ENCODE measurements around the gene RWDD2A. TPM values are rescaled to one million over a fixed set of nuclear protein-coding genes. Genes with fewer than 3 reads are reported as not detected.

Gene RWDD2A
- total and polyA plus RNA-seq, 2 of the 4 experiments (the other 2 are of a cell fraction) = 3.9 to 4.1 TPM

DNA sequence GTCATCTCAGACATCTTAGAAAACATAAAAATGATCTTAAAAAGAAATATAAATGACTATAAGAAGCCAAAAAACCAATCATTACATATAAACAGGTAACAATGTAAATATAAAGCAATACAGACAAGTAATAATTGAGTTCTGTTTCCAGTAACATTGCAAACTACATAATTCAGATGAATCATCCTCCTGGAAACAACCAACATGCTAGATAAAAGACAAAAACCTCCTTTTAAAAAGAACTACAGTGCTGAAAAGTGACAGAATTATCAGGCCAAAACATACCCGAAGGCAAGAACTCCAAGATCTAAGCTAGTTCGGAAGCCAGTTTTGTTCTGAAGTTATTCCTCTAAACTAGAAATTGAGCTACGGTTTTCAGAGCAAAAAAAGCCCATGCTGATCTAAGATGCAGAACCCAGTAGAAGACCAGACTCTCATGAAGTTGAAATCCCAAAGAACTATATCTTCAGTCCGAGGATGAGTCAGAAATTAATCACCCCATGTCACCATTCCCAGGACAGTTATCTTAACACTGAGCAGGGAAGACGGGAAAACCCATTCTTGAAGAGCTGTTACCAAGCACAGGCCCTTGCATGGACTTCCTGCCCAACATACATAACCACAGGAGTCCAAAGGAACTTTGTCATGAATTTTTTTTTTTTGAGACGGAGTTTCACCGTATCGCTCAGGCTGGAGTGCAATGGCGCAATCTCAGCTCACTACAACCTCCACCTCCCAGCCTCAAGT lies 9.9 kb upstream of the RWDD2A start:
- peak; percentile 97 for ATAC-seq (ENCODE audit: low read depth)
- H3K4me3 ChIP-seq (ENCODE audit: insufficient read depth, low read depth, low read length) = no peak overlapping the region
- H2BK5ac ChIP-seq (ENCODE audit: low read depth, low read length, poor library complexity, severe bottlenecking) = peak overlapping the region; percentile 58
- no CpG with 5 or more reads among the region's 9 CpGs for WGBS, 2 experiments (ENCODE audit: extremely low coverage in 2 of 2, insufficient read length in 1 of 2)
- H2BK120ac ChIP-seq (ENCODE audit: low read depth, low read length) = no peak overlapping the region
- no TSS peak for BruUV-seq (replicated peaks)
- no peak overlapping the region for H2BK20ac ChIP-seq (ENCODE audit: low read depth, low read length)
- H3K23ac ChIP-seq (ENCODE audit: low read depth, low read length) = no peak overlapping the region
- H3K4ac ChIP-seq (ENCODE audit: low read depth, low read length) = no peak overlapping the region
- no peak overlapping the region for H2AFZ ChIP-seq (replicated peaks; ENCODE audit: low read length, poor library complexity)
- no peak overlapping the region for H3K9ac ChIP-seq (ENCODE audit: low read depth, low read length)
- H3K27me3 ChIP-seq (ENCODE audit: control insufficient read depth, insufficient read depth, low read length) = no peaks in the 10 kb centered on the region
- POLR2A ChIA-PET (ENCODE audit: unreplicated experiment) = interaction anchor here (0.5 kb wide), 1 partner anchor 756 kb away, joined by 3 read pairs; no protein-coding TSS in a partner anchor
- in situ Hi-C loops (cut with MboI; ENCODE audit: low sequenced_read_pairs) = no loop called here
- H4K91ac ChIP-seq (ENCODE audit: insufficient read depth, low read depth, low read length) = no peak overlapping the region
- no peak overlapping the region for H2AK5ac ChIP-seq (ENCODE audit: low read depth, low read length)
- H4K5ac ChIP-seq (ENCODE audit: low read depth, low read length) = no peak overlapping the region
- no peak overlapping the region for H3K14ac ChIP-seq (replicated peaks; ENCODE audit: low read depth, low read length)
- peaks cover 2% of the 10 kb centered on the region for H3K4me1 ChIP-seq (ENCODE audit: control insufficient read depth, insufficient read depth, low read length)
- peaks cover 36% of the 10 kb centered on the region for H3K36me3 ChIP-seq (ENCODE audit: control insufficient read depth, insufficient read depth, low read length)
- intact Hi-C loops (cut with micrococcal nuclease) = no loop called here
- no peak overlapping the region for H4K8ac ChIP-seq (ENCODE audit: low read depth in 2 of 2, low read length in 2 of 2)
- H3K4me2 ChIP-seq (ENCODE audit: low read depth, low read length) = no peak overlapping the region; the same call in 1 of the 2 replicates
- peaks cover 3% of the 10 kb centered on the region; the same call in 1 of the 2 replicates for H3K9me1 ChIP-seq (ENCODE audit: insufficient read depth, low read length)
- no peak overlapping the region for H2BK15ac ChIP-seq (ENCODE audit: low read depth, low read length)
- no peak overlapping the region for H2AK9ac ChIP-seq (replicated peaks; ENCODE audit: low read depth, low read length, poor library complexity)
- no peak overlapping the region for H3K27ac ChIP-seq (ENCODE audit: insufficient read depth, low read length)
- H3K9me3 ChIP-seq (ENCODE audit: control insufficient read depth, insufficient read depth, low read length) = no peaks in the 10 kb centered on the region
- no peak overlapping the region for H3K18ac ChIP-seq (ENCODE audit: low read depth, low read length)
- peaks cover 29 to 40% of the 10 kb centered on the region in 2 experiments for H3K79me1 ChIP-seq (ENCODE audit: low read depth in 1 of 2, low read length in 2 of 2)
- peaks cover 21% of the 10 kb centered on the region; the same call in 1 of the 2 replicates for H4K20me1 ChIP-seq (ENCODE audit: insufficient read depth, low read length)
- peak; percentile 98 for DNase-seq
- no peak overlapping the region for H3K56ac ChIP-seq (ENCODE audit: extremely low read depth, insufficient read depth, low read length)
- CTCF ChIA-PET = interaction anchor here (0.6 to 1.3 kb wide), 3 partner anchors 33 to 331 kb away, joined by 3 to 6 read pairs (median 3); no protein-coding TSS in a partner anchor
- dilution Hi-C loops (cut with HindIII; ENCODE audit: low sequenced_read_pairs, unreplicated experiment) = no loop called here
- TF ChIP-seq RCOR1 (IDR thresholded peaks at IDR 0.05; ENCODE audit: insufficient replicate concordance, low read length) = no peak
- TF ChIP-seq NFE2L2 (IDR thresholded peaks at IDR 0.05; ENCODE audit: low read depth, low read length) = no peak
- peak; percentile 94 for TF ChIP-seq CEBPB (IDR thresholded peaks at IDR 0.05; ENCODE audit: low read depth, low read length)
- no peak for TF ChIP-seq MAZ (IDR thresholded peaks at IDR 0.05; ENCODE audit: borderline replicate concordance, low read depth, low read length)
- TF ChIP-seq MAFK (IDR thresholded peaks at IDR 0.05; ENCODE audit: low read depth, low read length) = no peak
- no peak; the same call in 1 of the 2 replicates for TF ChIP-seq RAD21 (IDR thresholded peaks at IDR 0.05; ENCODE audit: low read length)
- TF ChIP-seq, protein P1, sequence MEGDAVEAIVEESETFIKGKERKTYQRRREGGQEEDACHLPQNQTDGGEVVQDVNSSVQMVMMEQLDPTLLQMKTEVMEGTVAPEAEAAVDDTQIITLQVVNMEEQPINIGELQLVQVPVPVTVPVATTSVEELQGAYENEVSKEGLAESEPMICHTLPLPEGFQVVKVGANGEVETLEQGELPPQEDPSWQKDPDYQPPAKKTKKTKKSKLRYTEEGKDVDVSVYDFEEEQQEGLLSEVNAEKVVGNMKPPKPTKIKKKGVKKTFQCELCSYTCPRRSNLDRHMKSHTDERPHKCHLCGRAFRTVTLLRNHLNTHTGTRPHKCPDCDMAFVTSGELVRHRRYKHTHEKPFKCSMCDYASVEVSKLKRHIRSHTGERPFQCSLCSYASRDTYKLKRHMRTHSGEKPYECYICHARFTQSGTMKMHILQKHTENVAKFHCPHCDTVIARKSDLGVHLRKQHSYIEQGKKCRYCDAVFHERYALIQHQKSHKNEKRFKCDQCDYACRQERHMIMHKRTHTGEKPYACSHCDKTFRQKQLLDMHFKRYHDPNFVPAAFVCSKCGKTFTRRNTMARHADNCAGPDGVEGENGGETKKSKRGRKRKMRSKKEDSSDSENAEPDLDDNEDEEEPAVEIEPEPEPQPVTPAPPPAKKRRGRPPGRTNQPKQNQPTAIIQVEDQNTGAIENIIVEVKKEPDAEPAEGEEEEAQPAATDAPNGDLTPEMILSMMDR (conservative IDR thresholded peaks at IDR 0.05; ENCODE audit: low read depth, low read length) = no peak
- 0 out of 2 replicates have a peak, but pooled peaks have one; percentile 35 for TF ChIP-seq POLR2A (IDR thresholded peaks at IDR 0.05; ENCODE audit: low read depth, low read length)
- TF ChIP-seq SMC3 (IDR thresholded peaks at IDR 0.05; ENCODE audit: low read depth, low read length) = no peak
- TF ChIP-seq RFX5 (IDR thresholded peaks at IDR 0.05; ENCODE audit: low read depth, low read length) = no peak
- TF ChIP-seq, protein P2, sequence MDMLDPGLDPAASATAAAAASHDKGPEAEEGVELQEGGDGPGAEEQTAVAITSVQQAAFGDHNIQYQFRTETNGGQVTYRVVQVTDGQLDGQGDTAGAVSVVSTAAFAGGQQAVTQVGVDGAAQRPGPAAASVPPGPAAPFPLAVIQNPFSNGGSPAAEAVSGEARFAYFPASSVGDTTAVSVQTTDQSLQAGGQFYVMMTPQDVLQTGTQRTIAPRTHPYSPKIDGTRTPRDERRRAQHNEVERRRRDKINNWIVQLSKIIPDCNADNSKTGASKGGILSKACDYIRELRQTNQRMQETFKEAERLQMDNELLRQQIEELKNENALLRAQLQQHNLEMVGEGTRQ (IDR thresholded peaks at IDR 0.05; ENCODE audit: low read depth, low read length) = no peak
- TF ChIP-seq FOS (IDR thresholded peaks at IDR 0.05; ENCODE audit: low read depth, low read length) = peak; percentile 71
- no peak for TF ChIP-seq MXI1 (IDR thresholded peaks at IDR 0.05; ENCODE audit: borderline replicate concordance, low read depth, low read length)
- TF ChIP-seq BHLHE40 (IDR thresholded peaks at IDR 0.05; ENCODE audit: low read depth, low read length) = no peak
- TF ChIP-seq, protein P3, sequence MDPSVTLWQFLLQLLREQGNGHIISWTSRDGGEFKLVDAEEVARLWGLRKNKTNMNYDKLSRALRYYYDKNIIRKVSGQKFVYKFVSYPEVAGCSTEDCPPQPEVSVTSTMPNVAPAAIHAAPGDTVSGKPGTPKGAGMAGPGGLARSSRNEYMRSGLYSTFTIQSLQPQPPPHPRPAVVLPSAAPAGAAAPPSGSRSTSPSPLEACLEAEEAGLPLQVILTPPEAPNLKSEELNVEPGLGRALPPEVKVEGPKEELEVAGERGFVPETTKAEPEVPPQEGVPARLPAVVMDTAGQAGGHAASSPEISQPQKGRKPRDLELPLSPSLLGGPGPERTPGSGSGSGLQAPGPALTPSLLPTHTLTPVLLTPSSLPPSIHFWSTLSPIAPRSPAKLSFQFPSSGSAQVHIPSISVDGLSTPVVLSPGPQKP (IDR thresholded peaks at IDR 0.05; ENCODE audit: borderline replicate concordance, low read depth, low read length) = no peak

All from IMR-90 (cell line).